KMS-11 (cell line): Measurements from ENCODE around the gene CDHR1.

ENCODE experiments used
- H2AFZ ChIP-seq: fragments of 200-600 bp; sonication (generic); 2 replicates; pipeline ENCODE4 v1.6.1; 2016; ENCODE audit warnings: antibody characterized with exemption, mixed run types, low read depth
- H3K27ac ChIP-seq: fragments of 200-600 bp; sonication (generic); 2 replicates; pipeline ENCODE4 v1.6.1; 2016; ENCODE audit warnings: mild to moderate bottlenecking, mixed run types
- H3K27me3 ChIP-seq: fragments of 200-600 bp; sonication (generic); 2 replicates; pipeline ENCODE4 v1.6.1; 2017; ENCODE audit warnings: mild to moderate bottlenecking, low read depth, mixed run types, moderate library complexity; ENCODE audit not compliant: insufficient read depth
- H3K36me3 ChIP-seq: fragments of 200-600 bp; sonication (generic); 2 replicates; pipeline ENCODE4 v1.6.1; 2017; ENCODE audit warnings: mild to moderate bottlenecking, mixed run types; ENCODE audit not compliant: insufficient read depth
- H3K4me1 ChIP-seq: fragments of 200-600 bp; sonication (generic); 2 replicates; pipeline ENCODE4 v1.6.1; 2016; ENCODE audit warnings: mild to moderate bottlenecking, low read depth, mixed run types; ENCODE audit not compliant: poor library complexity, severe bottlenecking
- H3K4me2 ChIP-seq: fragments of 200-600 bp; sonication (generic); 2 replicates; pipeline ENCODE4 v1.7.0; 2016; ENCODE audit warnings: mild to moderate bottlenecking, mixed run types
- H3K4me3 ChIP-seq: fragments of 200-600 bp; sonication (generic); IDR thresholded peaks from 2 replicates; pipeline ENCODE4 v1.6.1; 2017; ENCODE audit warnings: low read depth, low read length, mixed read lengths; ENCODE audit not compliant: insufficient read depth
- H3K79me2 ChIP-seq: fragments of 200-600 bp; sonication (generic); 2 replicates; pipeline ENCODE4 v1.6.1; 2016; ENCODE audit warnings: low read depth, mixed run types; ENCODE audit not compliant: insufficient read depth
- H3K9ac ChIP-seq: fragments of 200-600 bp; sonication (generic); 2 replicates; pipeline ENCODE4 v1.6.1; 2016; ENCODE audit warnings: mild to moderate bottlenecking, mixed run types
- H4K20me1 ChIP-seq: fragments of 200-600 bp; sonication (generic); 2 replicates; pipeline ENCODE4 v1.6.1; 2016; ENCODE audit warnings: mild to moderate bottlenecking, mixed run types; ENCODE audit not compliant: insufficient read depth
- CTCF ChIP-seq: fragments of 200-600 bp; sonication (generic); conservative IDR thresholded peaks from 2 replicates; pipeline ENCODE4 v1.6.1; 2017; ENCODE audit warnings: low read depth, mild to moderate bottlenecking, antibody characterized with exemption, low read length, moderate library complexity, mixed read lengths

CDHR1 gene

GRCh38 chr10:84233940-84234339 lies 39.6 kb downstream of the CDHR1 start:
- Histone ChIP-seq H3K4me2 (no peak overlapping the region), H3K9ac (no peak overlapping the region), H3K79me2 (no peaks in the 10 kb centered on the region), H3K36me3 (no peaks in the 10 kb centered on the region), H3K4me1 (no peaks in the 10 kb centered on the region), H2AFZ (no peak overlapping the region), H3K27me3 (no peaks in the 10 kb centered on the region), H3K4me3 (no peak overlapping the region), H3K27ac (no peak overlapping the region), H4K20me1 (no peaks in the 10 kb centered on the region)
- no peak for TF ChIP-seq CTCF

- no peaks in the 10 kb centered on the region for H4K20me1 ChIP-seq
- no peak overlapping the region for H3K4me3 ChIP-seq
- no peak overlapping the region for H3K27ac ChIP-seq
- TF ChIP-seq CTCF, result no peak
- H3K4me1 ChIP-seq, result no peaks in the 10 kb centered on the region
- no peak overlapping the region for H3K9ac ChIP-seq
- H3K27me3 ChIP-seq, result no peaks in the 10 kb centered on the region
- no peak overlapping the region for H2AFZ ChIP-seq
- no peaks in the 10 kb centered on the region for H3K36me3 ChIP-seq
- no peaks in the 10 kb centered on the region for H3K79me2 ChIP-seq
- H3K4me2 ChIP-seq, result no peak overlapping the region
These were observed 40.1 kb downstream of the CDHR1 start for GRCh38 chr10:84234479-84234878.

- Histone ChIP-seq H2AFZ (no peak overlapping the region), H3K4me2 (no peak overlapping the region), H3K9ac (no peak overlapping the region), H3K4me3 (no peak overlapping the region), H3K27ac (no peak overlapping the region), H3K4me1 (no peaks in the 10 kb centered on the region), H3K27me3 (no peaks in the 10 kb centered on the region), H3K36me3 (no peaks in the 10 kb centered on the region), H3K79me2 (no peaks in the 10 kb centered on the region), H4K20me1 (no peaks in the 10 kb centered on the region)
- TF ChIP-seq CTCF, result no peak
These were observed 40.8 kb downstream of the CDHR1 start for GRCh38 chr10:84235096-84235495.

- Histone ChIP-seq H3K27ac (no peak overlapping the region), H3K79me2 (no peaks in the 10 kb centered on the region), H3K4me1 (no peaks in the 10 kb centered on the region), H3K9ac (no peak overlapping the region), H2AFZ (no peak overlapping the region), H3K4me2 (no peak overlapping the region), H4K20me1 (no peaks in the 10 kb centered on the region), H3K36me3 (no peaks in the 10 kb centered on the region), H3K4me3 (no peak overlapping the region), H3K27me3 (no peaks in the 10 kb centered on the region)
- TF ChIP-seq CTCF, result no peak
These were observed 42.5 kb downstream of the CDHR1 start for GRCh38 chr10:84236807-84237198.
